NT2/D1 (cell line): ENCODE measurements around the gene SRCIN1.

Experiments
- DNase-seq: peaks from one replicate; pipeline ENCODE4 v3.0.0-alpha.2; 2011; ENCODE audit warnings: low read depth, low spot score
- H3K27me3 ChIP-seq: 2 replicates; pipeline ENCODE4 v1.6.0; 2011; ENCODE audit warnings: mild to moderate bottlenecking; ENCODE audit not compliant: insufficient read length, insufficient read depth
- H3K36me3 ChIP-seq: 2 replicates; pipeline ENCODE4 v1.6.1; 2011; ENCODE audit warnings: mild to moderate bottlenecking, low read length, mixed read lengths; ENCODE audit not compliant: insufficient read depth, insufficient read length
- H3K4me1 ChIP-seq: 2 replicates; pipeline ENCODE4 v1.5.1; 2011; ENCODE audit not compliant: insufficient read depth, insufficient read length
- H3K4me3 ChIP-seq: 2 replicates; pipeline ENCODE4 v1.5.1; 2011; ENCODE audit warnings: low read depth; ENCODE audit not compliant: insufficient read length
- H3K9ac ChIP-seq: 2 replicates; pipeline ENCODE4 v1.6.0; 2011; ENCODE audit warnings: low read depth; ENCODE audit not compliant: insufficient read length
- H3K9me3 ChIP-seq: 2 replicates; pipeline ENCODE4 v1.5.1; 2011; ENCODE audit warnings: mild to moderate bottlenecking, low read length; ENCODE audit not compliant: insufficient read depth
- SUZ12 ChIP-seq: IDR thresholded peaks from 2 replicates; pipeline ENCODE4 v1.6.1; 2011; ENCODE audit not compliant: insufficient read length, insufficient read depth; ENCODE audit errors: extremely low read depth
- YY1 ChIP-seq: IDR thresholded peaks from 2 replicates; pipeline ENCODE4 v1.6.1; 2011; ENCODE audit not compliant: insufficient read length, insufficient read depth
- ZNF274 ChIP-seq: IDR thresholded peaks from 2 replicates; pipeline ENCODE4 v1.6.1; 2011; ENCODE audit warnings: mild to moderate bottlenecking, low read depth, low read length

SRCIN1 gene

DNA sequence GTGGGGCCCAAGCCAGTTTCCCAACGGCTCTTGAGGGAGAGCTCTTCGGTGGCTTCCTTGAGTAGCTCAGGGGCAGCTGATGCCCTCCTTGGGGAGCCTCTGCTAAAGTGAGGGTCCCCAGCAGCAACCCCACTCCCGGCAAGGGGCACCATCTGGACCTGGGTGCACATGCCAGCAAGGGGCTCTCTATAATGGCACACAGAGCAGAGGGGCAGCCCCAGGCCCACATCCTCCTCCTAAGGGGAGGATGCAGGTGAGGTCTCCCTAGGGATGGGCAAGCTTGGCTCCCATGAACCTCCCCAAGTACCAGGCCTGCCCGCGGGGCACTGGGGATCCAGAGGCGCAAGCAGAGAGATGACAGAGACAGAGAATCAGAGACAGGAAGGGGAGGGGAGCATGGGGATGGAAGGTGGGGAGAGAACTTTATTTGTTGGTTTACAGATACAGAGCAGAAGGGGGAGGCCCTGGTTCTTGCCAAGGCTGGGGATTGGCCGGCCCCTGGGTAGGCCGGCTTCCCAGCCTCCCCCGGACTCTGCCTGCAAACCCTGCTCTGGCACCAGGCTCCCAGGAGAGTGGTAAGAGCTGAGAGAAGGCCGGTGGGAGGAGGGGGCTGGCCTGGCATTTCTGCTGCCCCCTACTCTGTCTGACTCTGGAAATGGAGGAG is 61.4 kb downstream of the SRCIN1 start:
- Histone ChIP-seq H3K36me3 (no peaks in the 10 kb centered on the region), H3K4me3 (no peak overlapping the region), H3K9me3 (no peaks in the 10 kb centered on the region), H3K27me3 (no peaks in the 10 kb centered on the region), H3K4me1 (peaks cover 32% of the 10 kb centered on the region), H3K9ac (no peak overlapping the region)
- TF ChIP-seq ZNF274 (no peak), YY1 (no peak), SUZ12 (no peak)
- DNase-seq: no peak

- no peak for TF ChIP-seq SUZ12
- no peak for DNase-seq
- Histone ChIP-seq H3K4me1 (peaks cover 29% of the 10 kb centered on the region), H3K9ac (no peak overlapping the region), H3K9me3 (no peaks in the 10 kb centered on the region), H3K36me3 (no peaks in the 10 kb centered on the region), H3K27me3 (no peaks in the 10 kb centered on the region), H3K4me3 (no peak overlapping the region)
Observed at GRCh38 chr17:38543403-38544174, 62.2 kb downstream of the SRCIN1 start.

DNA sequence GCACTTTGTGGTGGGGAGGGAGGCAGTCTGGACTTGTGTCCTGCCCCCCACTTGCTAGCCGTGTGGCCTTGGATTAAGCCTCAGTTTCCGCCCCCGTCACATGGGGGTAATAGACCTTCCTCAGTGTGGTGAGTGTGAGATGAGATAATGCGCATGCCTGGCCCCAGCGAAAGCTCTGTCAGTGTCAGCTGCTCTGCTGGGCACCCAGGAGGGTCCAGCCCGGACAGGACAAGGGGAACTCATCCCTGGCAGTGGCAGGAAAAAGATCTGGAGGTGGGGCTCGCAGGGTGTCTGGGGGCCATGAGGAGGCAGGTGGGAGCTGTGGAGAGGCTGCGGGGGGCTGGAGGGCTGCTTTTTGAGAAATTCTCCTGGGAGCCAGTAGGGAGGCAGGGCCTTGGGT is 63.5 kb downstream of the SRCIN1 start:
- no peaks in the 10 kb centered on the region for H3K36me3 ChIP-seq
- no peaks in the 10 kb centered on the region for H3K27me3 ChIP-seq
- H3K4me3 ChIP-seq: no peak overlapping the region
- peaks cover 24% of the 10 kb centered on the region for H3K4me1 ChIP-seq
- H3K9ac ChIP-seq: no peak overlapping the region
- no peak for DNase-seq
- H3K9me3 ChIP-seq: no peaks in the 10 kb centered on the region
- TF ChIP-seq YY1 (no peak), ZNF274 (no peak), SUZ12 (no peak)

GRCh38 chr17:38541281-38541680 is 64.5 kb downstream of the SRCIN1 start:
- Histone ChIP-seq H3K9me3 (no peaks in the 10 kb centered on the region), H3K4me1 (peaks cover 24% of the 10 kb centered on the region), H3K36me3 (no peaks in the 10 kb centered on the region), H3K27me3 (no peaks in the 10 kb centered on the region), H3K4me3 (no peak overlapping the region), H3K9ac (no peak overlapping the region)
- no peak for DNase-seq
- TF ChIP-seq ZNF274 (no peak), YY1 (no peak), SUZ12 (no peak)

DNA sequence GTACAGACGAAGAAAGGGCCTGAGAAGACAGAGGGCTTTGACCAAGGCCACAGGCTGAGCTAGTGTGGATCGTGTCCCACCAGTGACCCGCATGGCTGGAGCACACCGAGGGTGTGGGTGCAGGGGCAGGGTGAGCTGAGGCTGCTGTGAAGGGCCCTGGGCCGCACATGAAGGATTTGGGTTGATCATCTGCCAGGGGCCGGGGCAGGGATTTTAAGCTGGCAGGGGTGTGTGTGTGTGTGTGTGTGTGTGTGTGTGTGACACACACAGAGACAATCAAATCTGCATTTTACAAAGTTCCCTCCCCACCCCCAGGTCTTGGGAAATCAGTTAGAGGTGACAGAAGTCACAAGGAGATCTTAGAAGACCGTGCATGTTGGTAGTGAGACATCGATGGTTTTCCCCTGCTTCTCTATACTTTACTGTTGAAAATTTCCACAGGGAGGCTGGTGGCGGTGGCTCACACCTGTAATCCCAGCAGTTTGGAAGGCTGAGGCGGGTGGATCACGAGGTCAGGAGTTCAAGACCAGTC is 65.2 kb downstream of the SRCIN1 start:
- Histone ChIP-seq H3K36me3 (no peaks in the 10 kb centered on the region), H3K4me3 (no peak overlapping the region), H3K9ac (no peak overlapping the region), H3K9me3 (no peaks in the 10 kb centered on the region), H3K27me3 (peaks cover 2% of the 10 kb centered on the region), H3K4me1 (peaks cover 25% of the 10 kb centered on the region)
- TF ChIP-seq YY1: no peak
- TF ChIP-seq SUZ12: no peak
- TF ChIP-seq ZNF274: no peak
- no peak for DNase-seq

DNA sequence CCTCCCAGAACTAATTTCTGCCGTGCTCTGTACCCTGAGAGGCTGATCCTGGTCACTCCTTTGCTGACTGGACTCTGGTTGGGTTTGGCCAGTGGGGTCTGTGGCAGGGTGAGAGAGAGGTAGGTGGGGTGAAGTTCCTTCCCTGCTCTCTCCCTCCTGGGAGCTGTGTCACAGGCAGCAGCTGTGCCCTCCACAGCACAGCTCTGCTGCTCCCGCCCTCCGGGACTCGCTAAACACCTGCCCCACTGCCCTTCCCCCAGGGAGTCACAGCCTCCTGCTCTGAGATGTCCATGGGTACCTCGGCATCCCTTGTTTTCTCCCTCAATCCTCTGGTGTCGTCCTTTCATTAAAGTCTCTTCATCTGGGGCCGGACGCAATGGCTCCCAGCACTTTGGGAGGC is 66.4 kb downstream of the SRCIN1 start:
- Histone ChIP-seq H3K9ac (no peak overlapping the region), H3K4me3 (no peak overlapping the region), H3K27me3 (peaks cover 2% of the 10 kb centered on the region), H3K4me1 (peaks cover 23% of the 10 kb centered on the region), H3K9me3 (no peaks in the 10 kb centered on the region), H3K36me3 (no peaks in the 10 kb centered on the region)
- TF ChIP-seq YY1 (no peak), SUZ12 (no peak), ZNF274 (no peak)
- no peak for DNase-seq

- TF ChIP-seq SUZ12: no peak
- TF ChIP-seq YY1: no peak
- TF ChIP-seq ZNF274: no peak
- H3K4me3 ChIP-seq: no peak overlapping the region
- no peaks in the 10 kb centered on the region for H3K36me3 ChIP-seq
- H3K4me1 ChIP-seq: peaks cover 19% of the 10 kb centered on the region
- no peaks in the 10 kb centered on the region for H3K9me3 ChIP-seq
- H3K27me3 ChIP-seq: peaks cover 2% of the 10 kb centered on the region
- no peak overlapping the region for H3K9ac ChIP-seq
- DNase-seq: no peak
Observed at GRCh38 chr17:38538906-38539305, 66.8 kb downstream of the SRCIN1 start.
